Amygdala (tissue), 56 donors: ENCODE results near the gene DSCAML1.
A peak's percentile ranks its signal among the peaks of the same experiment; 100 is the strongest.

Experiments
- DNase-seq, 56 donors: peaks; one replicate each; lab custom pipeline; 2025; lab: John Stamatoyannopoulos, UW

DSCAML1 gene

GRCh38 chr11:117796456-117796871, 552 bp downstream of the DSCAML1 start:
- DNase-seq = no peak

- DNase-seq = peak in 1 of 56 donors; percentile 27
Observed at GRCh38 chr11:117795638-117796455, 1.2 kb downstream of the DSCAML1 start.

GRCh38 chr11:117794772-117795629, 2.0 kb downstream of the DSCAML1 start:
- peak in 7 of 56 donors; percentile 25 to 71 (median 43) for DNase-seq

DNA sequence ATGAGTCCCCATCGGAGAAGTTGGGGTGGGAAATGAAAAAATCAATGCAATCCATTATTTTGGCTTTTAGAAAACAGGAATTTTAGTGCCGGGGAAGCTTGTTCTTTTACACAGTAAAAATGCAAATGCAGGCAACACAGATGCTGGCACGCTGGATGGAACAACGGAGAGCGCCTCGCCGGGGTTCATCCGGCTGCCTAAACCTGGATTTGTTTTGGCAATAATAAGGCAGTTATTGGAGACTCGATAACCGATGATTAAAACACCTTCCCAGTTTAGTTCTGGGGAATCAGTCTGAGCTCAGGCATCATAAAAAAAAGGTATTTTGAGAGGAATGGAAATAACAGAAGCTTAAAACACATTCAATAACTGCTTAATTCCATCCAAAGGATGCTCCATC, 2.9 kb downstream of the DSCAML1 start:
- peak in 10 of 56 donors; percentile 26 to 56 (median 34) for DNase-seq

GRCh38 chr11:117793583-117793982, 3.4 kb downstream of the DSCAML1 start:
- peak in 7 of 56 donors; percentile 21 to 64 (median 43) for DNase-seq

- peak in 1 of 56 donors; percentile 57 for DNase-seq
Observed at GRCh38 chr11:117792992-117793391, 4.0 kb downstream of the DSCAML1 start.

GRCh38 chr11:117792241-117792640, 4.8 kb downstream of the DSCAML1 start:
- no peak for DNase-seq

DNA sequence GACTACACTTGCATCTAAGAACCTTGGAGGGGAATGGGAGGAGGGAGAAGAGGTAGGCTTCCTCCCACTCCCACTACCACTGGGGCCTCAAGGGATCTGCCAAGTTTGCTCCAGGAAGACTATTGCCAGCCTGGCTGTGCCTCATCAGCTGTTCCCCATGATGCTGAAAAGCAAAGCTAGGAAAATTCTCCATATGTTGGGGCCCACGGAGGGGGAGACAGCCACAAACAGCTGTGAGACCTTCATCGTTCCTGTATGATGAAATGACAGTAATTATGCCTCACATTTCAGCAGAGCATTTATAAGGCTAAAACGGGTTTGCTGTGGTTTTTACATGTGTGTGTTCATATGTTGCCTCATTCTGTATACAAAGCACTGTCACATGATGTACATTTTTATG, 6.7 kb downstream of the DSCAML1 start:
- DNase-seq = no peak

- DNase-seq = no peak
Observed at GRCh38 chr11:117789241-117789640, 7.8 kb downstream of the DSCAML1 start.

DNA sequence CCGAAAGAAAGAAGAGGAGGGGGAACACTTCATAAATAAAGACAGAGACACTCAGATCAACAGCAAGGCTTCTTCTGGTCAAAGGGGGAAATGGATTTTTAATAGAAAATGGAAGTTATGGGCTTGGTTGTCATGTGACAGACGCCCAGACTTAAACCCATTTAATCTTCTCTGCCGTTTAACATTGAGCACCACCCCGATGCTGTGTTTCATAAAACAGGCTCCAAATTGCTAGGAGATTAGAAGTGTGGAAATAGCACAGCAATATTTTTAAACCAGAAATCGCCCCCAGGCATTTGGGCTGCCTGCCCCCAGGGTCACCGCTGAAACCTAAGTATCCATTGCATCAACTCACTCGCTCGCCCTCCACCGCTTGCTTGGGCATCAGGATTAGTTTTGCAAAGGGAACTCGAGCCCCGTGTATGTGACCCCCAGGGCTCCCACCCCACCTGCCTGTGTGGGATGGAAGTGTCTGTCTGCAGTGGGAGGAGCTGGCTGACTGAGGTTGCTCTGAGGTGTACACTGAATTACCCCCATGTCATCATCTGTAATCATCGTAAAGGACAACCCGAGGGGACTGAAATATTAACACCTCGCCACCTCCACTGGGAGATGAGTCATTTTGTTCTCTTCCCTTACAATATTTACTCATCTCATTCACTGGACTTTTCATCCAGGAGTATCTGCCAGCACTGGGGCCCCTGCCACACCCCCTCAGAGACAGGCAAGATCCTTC, 10.7 kb downstream of the DSCAML1 start:
- peak in 1 of 56 donors; percentile 39 for DNase-seq

GRCh38 chr11:117782101-117782500, 14.9 kb downstream of the DSCAML1 start:
- DNase-seq = no peak

- no peak for DNase-seq
Observed at GRCh38 chr11:117781627-117782026, 15.4 kb downstream of the DSCAML1 start.

- no peak for DNase-seq
Observed at GRCh38 chr11:117780456-117780855, 16.6 kb downstream of the DSCAML1 start.

- no peak for DNase-seq
Observed at GRCh38 chr11:117774553-117774952, 22.5 kb downstream of the DSCAML1 start.

- DNase-seq = peak in 1 of 56 donors; percentile 28
Observed at GRCh38 chr11:117772360-117772759, 24.7 kb downstream of the DSCAML1 start.

GRCh38 chr11:117771841-117772240, 25.2 kb downstream of the DSCAML1 start:
- peak in 1 of 56 donors; percentile 17 for DNase-seq

DNA sequence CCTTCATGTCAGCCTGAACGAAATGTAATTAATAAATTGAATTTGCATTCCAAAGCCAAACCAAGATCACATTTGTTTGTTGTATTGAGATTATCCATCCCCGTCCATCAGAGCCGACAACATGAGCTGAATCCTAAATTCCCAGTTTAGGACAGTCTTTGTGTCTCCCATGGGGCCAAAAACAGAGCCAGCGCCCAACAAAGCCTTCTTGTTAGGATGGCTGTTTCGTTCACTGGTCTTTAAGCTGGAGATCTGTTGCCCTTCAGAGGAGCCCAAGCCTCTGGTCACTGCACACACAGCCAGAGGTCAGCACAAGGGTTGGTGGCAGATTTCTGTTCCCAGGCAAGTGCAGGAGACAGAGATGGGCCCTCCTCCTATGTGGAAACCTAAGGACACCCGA, 25.8 kb downstream of the DSCAML1 start:
- DNase-seq = peak in 45 of 56 donors; percentile 21 to 90 (median 65)

DNA sequence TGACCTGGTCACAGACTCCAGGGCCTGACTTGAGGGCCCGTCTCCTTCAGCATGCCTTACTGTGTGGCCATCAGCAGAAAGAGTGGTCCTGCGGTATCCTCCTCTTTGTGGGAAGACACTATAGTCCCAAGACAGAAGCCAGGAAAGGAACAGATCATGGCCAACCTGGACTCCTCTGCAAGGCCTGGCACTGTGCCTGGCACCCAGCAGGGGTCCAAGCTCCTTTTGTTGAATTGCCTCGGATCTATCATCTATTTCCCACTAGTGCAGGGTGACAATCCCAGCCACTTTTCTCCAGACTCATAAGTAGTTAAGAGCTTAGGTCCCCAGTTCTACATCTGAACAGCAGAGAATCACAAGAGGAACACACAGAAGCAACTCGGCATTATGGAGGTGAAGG, 27.0 kb downstream of the DSCAML1 start:
- DNase-seq = no peak

GRCh38 chr11:117769533-117769932, 27.5 kb downstream of the DSCAML1 start:
- no peak for DNase-seq

DNA sequence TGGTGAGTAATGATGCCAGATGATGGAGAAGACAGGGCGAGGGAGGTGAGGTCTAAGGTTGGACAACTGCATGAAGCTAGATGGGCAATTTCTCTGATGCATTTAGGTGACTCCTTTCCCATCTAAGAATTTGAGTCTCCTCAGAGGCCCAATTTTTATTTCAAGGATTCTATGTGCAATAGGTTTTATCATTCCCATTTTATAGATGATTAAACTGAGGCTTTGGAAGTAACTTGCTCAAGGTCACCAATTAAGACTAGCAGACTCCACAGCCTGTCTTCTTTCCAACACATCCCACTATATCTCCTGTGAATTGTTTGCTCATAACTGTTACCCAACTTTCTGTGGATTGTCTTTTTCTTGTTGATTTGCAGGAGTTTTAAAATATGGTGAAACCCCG, 28.5 kb downstream of the DSCAML1 start:
- no peak for DNase-seq

- DNase-seq = no peak
Observed at GRCh38 chr11:117767071-117767470, 29.9 kb downstream of the DSCAML1 start.
